Activated CD4-positive, alpha-beta T cell treated with anti-CD3 and anti-CD28 coated beads for 36 hours (primary cell): ENCODE data around the gene RHBDL1. TPM values are rescaled to one million over a fixed set of nuclear protein-coding genes. Genes with fewer than 3 reads are reported as not detected.

ENCODE experiments used
- ATAC-seq: fragments of 200-7000 bp; cut with Tn5 transposase; one replicate; pipeline ENCODE4 v1.10.0; 2021; ENCODE audit warnings: mild to moderate bottlenecking, moderate library complexity
- CTCF ChIA-PET: fragments of 350-600 bp; sonication (Branson Sonifier 250); formaldehyde crosslinking; loops from one replicate; lab custom pipeline; 2021; ENCODE audit warnings: antibody characterized with exemption; lab: Charles Lee
- POLR2A ChIA-PET: fragments of 350-600 bp; sonication (Branson Sonifier 250); formaldehyde crosslinking; loops from one replicate; lab custom pipeline; 2021; ENCODE audit warnings: antibody characterized with exemption, inconsistent platforms; lab: Charles Lee
- DNase-seq: peaks from one replicate; pipeline ENCODE4 v3.0.0-alpha.2; 2020
- H3K27ac Mint-ChIP-seq: one replicate; pipeline ENCODE4 v1.8.0; 2021; ENCODE audit warnings: mixed read lengths
- H3K27me3 Mint-ChIP-seq: one replicate; pipeline ENCODE4 v1.8.0; 2021; ENCODE audit warnings: mixed read lengths
- H3K36me3 Mint-ChIP-seq: one replicate; pipeline ENCODE4 v1.8.0; 2021; ENCODE audit warnings: low read depth, mixed read lengths
- H3K4me1 Mint-ChIP-seq: one replicate; pipeline ENCODE4 v1.8.0; 2021; ENCODE audit warnings: mixed read lengths
- H3K4me3 Mint-ChIP-seq: one replicate; pipeline ENCODE4 v1.8.0; 2021; ENCODE audit warnings: mild to moderate bottlenecking, moderate library complexity, mixed read lengths
- H3K9me3 Mint-ChIP-seq: one replicate; pipeline ENCODE4 v1.8.0; 2021; ENCODE audit warnings: low read depth, mixed read lengths
- intact Hi-C, 2 experiments: fragments of 100-400 bp; cut with DNase I in 1 of 2; cut with micrococcal nuclease in 1 of 2; formaldehyde crosslinking; loops; one replicate each; pipeline versions ENCODE4 v1.14.2 to v1.15.1; 2022 to 2024; cut with DNase I, micrococcal nuclease
- total RNA-seq, 2 experiments: library from RNA; stranded (reverse); gene quantifications; one replicate each; pipeline ENCODE4 v1.2.3, GENCODE V29; 2021

Gene RHBDL1
- total RNA-seq, 2 experiments from 2014 or later, result 0.40 to 0.59 TPM

- Mint-ChIP-seq H3K27me3 (peaks cover 5% of the 10 kb centered on the region), H3K27ac (peak overlapping the region; percentile 47), H3K4me3 (peak overlapping the region; percentile 76), H3K36me3 (no peaks in the 10 kb centered on the region), H3K4me1 (peaks cover 16% of the 10 kb centered on the region), H3K9me3 (no peaks in the 10 kb centered on the region)
- ATAC-seq, result no peak
- ChIA-PET CTCF (no interaction called here), POLR2A (no interaction called here)
- DNase-seq, result no peak
- intact Hi-C loops, result no loop called here
Measured at GRCh38 chr16:718922-719321, 43.5 kb downstream of the RHBDL1 start.

GRCh38 chr16:719815-720446, 44.5 kb downstream of the RHBDL1 start:
- ChIA-PET POLR2A (interaction anchor here (0.6 kb wide), 1 partner anchor 80 kb away, joined by 3 read pairs; no protein-coding TSS in a partner anchor), CTCF (interaction anchor here (0.7 to 3.5 kb wide), 11 partner anchors 8 to 73 kb away, joined by 3 to 29 read pairs (median 4); partner anchors contain the start of genes CHTF18, CIAO3 and RPUSD1)
- ATAC-seq (no peak), DNase-seq (peak; percentile 34)
- Mint-ChIP-seq H3K9me3 (no peaks in the 10 kb centered on the region), H3K27ac (peak overlapping the region; percentile 78), H3K27me3 (peaks cover 3% of the 10 kb centered on the region), H3K36me3 (no peaks in the 10 kb centered on the region), H3K4me3 (peak overlapping the region; percentile 76), H3K4me1 (peaks cover 16% of the 10 kb centered on the region)
- intact Hi-C loops, result loop anchor here (2.0 to 5.0 kb wide), 4 partner anchors 21 to 69 kb away; partner anchors contain the start of genes CIAO3 (in 2 of the 2), CHTF18 (in 1 of the 2), JMJD8 (in 1 of the 2) and RPUSD1 (in 1 of the 2)

- H3K27ac Mint-ChIP-seq, result peak overlapping the region; percentile 78
- ATAC-seq (peak; percentile 61), DNase-seq (peak; percentile 78)
- ChIA-PET CTCF (interaction anchor here (0.7 to 3.5 kb wide), 13 partner anchors 9 to 73 kb away, joined by 3 to 29 read pairs (median 4); partner anchors contain the start of genes CHTF18, CIAO3 and RPUSD1), POLR2A (interaction anchor here (0.6 kb wide), 1 partner anchor 80 kb away, joined by 3 read pairs; no protein-coding TSS in a partner anchor)
- H3K4me1 Mint-ChIP-seq, result peaks cover 16% of the 10 kb centered on the region
- H3K9me3 Mint-ChIP-seq, result no peaks in the 10 kb centered on the region
- intact Hi-C loops, result loop anchor here (2.0 to 5.0 kb wide), 4 partner anchors 20 to 68 kb away; partner anchors contain the start of genes CIAO3 (in 2 of the 2), CHTF18 (in 1 of the 2), JMJD8 (in 1 of the 2) and RPUSD1 (in 1 of the 2)
- H3K4me3 Mint-ChIP-seq, result peak overlapping the region; percentile 76
- H3K36me3 Mint-ChIP-seq, result no peaks in the 10 kb centered on the region
- peaks cover 3% of the 10 kb centered on the region for H3K27me3 Mint-ChIP-seq
Measured at GRCh38 chr16:720447-720989, 45.0 kb downstream of the RHBDL1 start.

DNA sequence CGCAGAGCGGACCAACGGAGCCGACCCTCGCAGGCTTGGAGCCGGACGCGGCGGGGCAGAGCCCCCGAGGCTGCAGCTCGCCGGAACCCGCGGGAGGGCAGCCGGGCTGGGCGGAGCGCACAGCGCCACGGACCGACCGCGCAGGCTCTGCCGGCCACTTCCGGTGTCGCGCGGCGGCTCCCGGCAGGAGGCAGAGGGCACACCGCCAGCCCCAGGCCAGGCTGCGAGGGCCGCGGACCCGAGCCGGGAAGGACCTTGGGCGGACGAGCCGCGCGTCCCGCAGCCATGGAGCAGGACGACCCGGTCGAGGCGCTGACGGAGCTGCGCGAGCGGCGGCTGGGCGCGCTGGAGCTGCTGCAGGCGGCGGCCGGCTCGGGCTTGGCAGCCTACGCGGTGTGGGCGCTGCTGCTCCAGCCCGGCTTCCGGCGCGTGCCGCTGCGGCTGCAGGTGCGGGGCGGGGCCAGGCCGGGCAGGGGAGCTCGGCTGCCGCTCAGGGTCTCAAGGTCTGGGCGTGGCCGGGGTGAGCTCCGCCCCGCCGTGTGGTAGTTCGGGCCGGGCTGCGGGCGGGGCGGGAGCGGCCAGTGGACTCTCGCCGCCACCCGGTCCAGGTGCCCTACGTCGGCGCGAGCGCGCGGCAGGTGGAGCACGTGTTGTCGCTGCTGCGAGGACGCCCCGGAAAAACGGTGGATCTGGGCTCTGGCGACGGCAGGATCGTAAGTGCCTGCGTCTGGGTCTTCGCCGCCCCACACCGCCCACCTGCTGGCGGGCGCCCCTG, 45.7 kb downstream of the RHBDL1 start, which contains the start of gene ANTKMT:
Gene ANTKMT (plus strand): TSS at position 157 of the 775 bp plus-strand sequence. CDS start 129 bp downstream, at position 286.
- peak; percentile 86 for DNase-seq
- Mint-ChIP-seq H3K27me3 (peaks cover 3% of the 10 kb centered on the region), H3K4me3 (peak within 1 kb of the TSS; percentile 76), H3K36me3 (no peaks in the 10 kb centered on the region), H3K9me3 (no peaks in the 10 kb centered on the region), H3K27ac (peak within 1 kb of the TSS; percentile 78), H3K4me1 (peaks cover 16% of the 10 kb centered on the region)
- CTCF ChIA-PET, result interaction anchor here (0.9 to 3.5 kb wide), 5 partner anchors 9 to 67 kb away, joined by 3 to 29 read pairs (median 9); partner anchors contain the start of genes CHTF18, CIAO3 and RPUSD1
- peak; percentile 72 for ATAC-seq
- POLR2A ChIA-PET, result interaction anchor here (0.8 kb wide), 1 partner anchor 68 kb away, joined by 3 read pairs; no protein-coding TSS in a partner anchor
- intact Hi-C loops, result loop anchor here (1.0 to 5.0 kb wide), 6 partner anchors 15 to 68 kb away; partner anchors contain the start of genes CIAO3 (in 2 of the 2), JMJD8 (in 2 of the 2), CHTF18 (in 1 of the 2) and RPUSD1 (in 1 of the 2)

GRCh38 chr16:721765-722540, 46.5 kb downstream of the RHBDL1 start:
- DNase-seq (no peak), ATAC-seq (no peak)
- peak overlapping the region; percentile 25 for H3K27ac Mint-ChIP-seq
- POLR2A ChIA-PET, result interaction anchor here (0.8 kb wide), 1 partner anchor 67 kb away, joined by 3 read pairs; no protein-coding TSS in a partner anchor
- H3K4me3 Mint-ChIP-seq, result peak overlapping the region; percentile 64
- H3K36me3 Mint-ChIP-seq, result no peaks in the 10 kb centered on the region
- no peaks in the 10 kb centered on the region for H3K27me3 Mint-ChIP-seq
- peaks cover 20% of the 10 kb centered on the region for H3K4me1 Mint-ChIP-seq
- CTCF ChIA-PET, result interaction anchor here (0.6 to 3.5 kb wide), 7 partner anchors 10 to 278 kb away, joined by 3 to 29 read pairs (median 7); partner anchors contain the start of genes CHTF18, CIAO3 and RPUSD1
- intact Hi-C loops, result loop anchor here (1.0 to 5.0 kb wide), 6 partner anchors 14 to 67 kb away; partner anchors contain the start of genes CIAO3 (in 2 of the 2), JMJD8 (in 2 of the 2), CHTF18 (in 1 of the 2) and RPUSD1 (in 1 of the 2)
- H3K9me3 Mint-ChIP-seq, result no peaks in the 10 kb centered on the region

DNA sequence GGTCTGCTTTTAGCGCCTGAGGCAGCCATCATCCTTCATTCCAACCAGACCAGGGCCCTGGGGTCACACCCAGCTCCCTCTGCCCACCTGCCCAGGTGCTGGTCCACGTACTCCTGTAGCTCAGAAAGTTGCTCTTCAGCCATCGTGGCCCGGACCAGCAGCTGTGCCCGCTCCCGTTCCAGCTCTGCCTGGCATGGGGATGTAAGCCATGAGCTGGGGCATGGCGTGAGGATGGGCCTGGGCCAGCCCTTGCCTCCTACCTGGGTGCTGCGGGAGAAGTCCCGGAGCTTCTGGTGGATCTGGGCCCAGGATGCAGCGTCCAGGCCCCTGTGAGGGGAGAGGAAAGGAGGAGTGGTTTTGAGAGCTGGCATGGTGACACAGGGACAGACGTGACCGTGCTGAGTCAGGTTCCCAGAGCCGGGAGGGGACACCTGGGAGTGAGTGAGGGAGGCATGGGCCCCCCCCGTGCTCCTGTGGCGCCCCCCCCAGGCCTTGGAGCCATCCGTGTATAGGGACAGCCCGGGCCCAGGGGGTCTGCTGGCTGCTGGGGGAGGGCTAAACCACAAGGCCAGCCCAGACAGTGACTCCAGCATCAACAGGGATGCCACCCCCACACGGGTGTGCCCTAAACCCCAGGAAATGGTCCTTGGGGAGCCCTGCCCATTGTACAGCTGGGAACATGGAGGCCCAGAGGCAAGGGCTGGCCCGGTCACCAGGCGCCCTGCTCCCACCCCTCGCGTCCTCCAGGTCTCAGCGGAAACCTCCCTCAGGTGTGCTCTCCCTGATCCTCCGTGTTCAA, 47.6 kb downstream of the RHBDL1 start:
- H3K27me3 Mint-ChIP-seq, result no peaks in the 10 kb centered on the region
- DNase-seq (no peak), ATAC-seq (no peak)
- ChIA-PET CTCF (interaction anchor here (0.6 to 3.5 kb wide), 6 partner anchors 10 to 277 kb away, joined by 3 to 29 read pairs (median 4); partner anchors contain the start of gene CIAO3), POLR2A (no interaction called here)
- intact Hi-C loops, result loop anchor here in 1 of 2 experiments (5.0 kb wide), 1 partner anchor 41 kb away; the partner anchor contains the start of genes JMJD8 and STUB1
- no peaks in the 10 kb centered on the region for H3K36me3 Mint-ChIP-seq
- H3K4me3 Mint-ChIP-seq, result peak overlapping the region; percentile 17
- H3K4me1 Mint-ChIP-seq, result peaks cover 20% of the 10 kb centered on the region
- no peaks in the 10 kb centered on the region for H3K9me3 Mint-ChIP-seq
- H3K27ac Mint-ChIP-seq, result no peak overlapping the region

DNA sequence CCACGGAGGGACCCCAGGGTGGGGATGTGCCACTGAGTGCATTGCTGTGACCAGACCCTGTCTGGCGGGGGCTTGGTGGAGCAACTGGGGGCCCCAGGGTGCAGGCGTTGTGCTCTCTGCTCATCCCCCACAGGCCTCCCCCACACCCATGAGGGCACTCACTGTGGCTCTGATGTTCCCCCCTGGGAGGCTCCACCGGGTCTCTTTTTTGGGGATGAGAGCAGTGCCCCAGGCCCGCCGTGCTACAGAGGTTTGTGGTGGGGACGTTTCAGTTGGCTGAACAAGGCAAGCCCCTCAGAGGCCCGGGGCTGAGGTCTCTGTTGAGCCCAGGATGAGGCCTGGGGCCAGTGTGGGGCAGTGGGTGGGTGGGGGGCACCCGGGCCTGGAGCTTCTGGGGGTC, 48.2 kb downstream of the RHBDL1 start:
- Mint-ChIP-seq H3K27me3 (no peaks in the 10 kb centered on the region), H3K4me1 (peaks cover 20% of the 10 kb centered on the region), H3K4me3 (no peak overlapping the region), H3K9me3 (no peaks in the 10 kb centered on the region), H3K27ac (no peak overlapping the region), H3K36me3 (no peaks in the 10 kb centered on the region)
- POLR2A ChIA-PET, result no interaction called here
- intact Hi-C loops, result loop anchor here in 1 of 2 experiments (5.0 kb wide), 1 partner anchor 41 kb away; the partner anchor contains the start of genes JMJD8 and STUB1
- CTCF ChIA-PET, result interaction anchor here (0.8 to 1.5 kb wide), 3 partner anchors 9 to 63 kb away, joined by 4 to 7 read pairs (median 4); partner anchors contain the start of gene CIAO3
- no peak for DNase-seq
- no peak for ATAC-seq

- Mint-ChIP-seq H3K36me3 (no peaks in the 10 kb centered on the region), H3K27me3 (no peaks in the 10 kb centered on the region), H3K4me3 (no peak overlapping the region), H3K27ac (no peak overlapping the region), H3K4me1 (peaks cover 13% of the 10 kb centered on the region), H3K9me3 (no peaks in the 10 kb centered on the region)
- ATAC-seq, result no peak
- intact Hi-C loops, result loop anchor here in 1 of 2 experiments (5.0 kb wide), 1 partner anchor 42 kb away; the partner anchor contains the start of genes JMJD8 and STUB1
- no peak for DNase-seq
- ChIA-PET CTCF (interaction anchor here (0.6 to 1.5 kb wide), 4 partner anchors 10 to 63 kb away, joined by 3 to 4 read pairs (median 4); partner anchors contain the start of gene METRN), POLR2A (no interaction called here)
Measured at GRCh38 chr16:724188-725040, 48.9 kb downstream of the RHBDL1 start.
